Calu3 (cell line): ENCODE data around the gene KREMEN1. TPM values are rescaled to one million over a fixed set of nuclear protein-coding genes. Genes with fewer than 3 reads are reported as not detected.

Experiments
- BruUV-seq: library from RNA; stranded (reverse); fragments of 400-500 nt; replicated peaks from 2 replicates; lab custom pipeline; 2021; lab: Mats Ljungman, UMichigan
- CTCF ChIA-PET: fragments of 300-600 bp; sonication (Branson Sonifier 250); formaldehyde crosslinking; loops from one replicate; lab custom pipeline; 2022; ENCODE audit warnings: antibody characterized with exemption; lab: Charles Lee
- DNase-seq: peaks from one replicate; pipeline ENCODE4 v3.0.0; 2022
- H3K27ac Mint-ChIP-seq: one replicate; pipeline ENCODE4 v1.8.0; 2022; ENCODE audit warnings: mixed read lengths; ENCODE audit not compliant: unreplicated experiment
- H3K27me3 Mint-ChIP-seq: one replicate; pipeline ENCODE4 v1.8.0; 2022; ENCODE audit warnings: mixed read lengths; ENCODE audit not compliant: unreplicated experiment
- H3K36me3 Mint-ChIP-seq: one replicate; pipeline ENCODE4 v1.8.0; 2022; ENCODE audit warnings: mild to moderate bottlenecking, moderate library complexity, mixed read lengths; ENCODE audit not compliant: insufficient read depth, unreplicated experiment
- H3K4me1 Mint-ChIP-seq: one replicate; pipeline ENCODE4 v1.8.0; 2022; ENCODE audit warnings: mild to moderate bottlenecking, low read depth, mixed read lengths; ENCODE audit not compliant: unreplicated experiment
- H3K4me3 Mint-ChIP-seq: one replicate; pipeline ENCODE4 v1.8.0; 2022; ENCODE audit warnings: mild to moderate bottlenecking, low read depth, moderate library complexity, mixed read lengths; ENCODE audit not compliant: unreplicated experiment
- H3K9me3 Mint-ChIP-seq: one replicate; pipeline ENCODE4 v1.8.0; 2022; ENCODE audit warnings: low read depth, mixed read lengths; ENCODE audit not compliant: unreplicated experiment
- CTCF ChIP-seq: fragments of 200-600 bp; IDR thresholded peaks from one replicate; pipeline ENCODE4 v1.8.0; 2022; ENCODE audit warnings: antibody characterized with exemption; ENCODE audit not compliant: unreplicated experiment
- intact Hi-C: fragments of 100-400 bp; cut with micrococcal nuclease; formaldehyde crosslinking; loops from one replicate; pipeline ENCODE4 v1.10.0; 2022; ENCODE audit not compliant: unreplicated experiment
- total RNA-seq: library from RNA; stranded (reverse); gene quantifications from 2 replicates; pipeline ENCODE4 v1.2.3, GENCODE V29; 2022

The KREMEN1 gene
- total RNA-seq, 1 experiment from 2014 or later: 2.8 TPM

GRCh38 chr22:29074276-29074772 is 1.5 kb downstream of the KREMEN1 start:
- CTCF ChIA-PET: interaction anchor here (0.5 kb wide), 1 partner anchor 170 kb away, joined by 3 read pairs; no protein-coding TSS in a partner anchor
- no peaks in the 10 kb centered on the region for H3K9me3 Mint-ChIP-seq

GRCh38 chr22:29078036-29078868 is 5.4 kb downstream of the KREMEN1 start:
- Mint-ChIP-seq H3K4me1 (peaks cover 7% of the 10 kb centered on the region), H3K4me3 (no peak overlapping the region), H3K9me3 (no peaks in the 10 kb centered on the region), H3K27ac (no peak overlapping the region), H3K36me3 (peaks cover 12% of the 10 kb centered on the region), H3K27me3 (peaks cover 32% of the 10 kb centered on the region)
- DNase-seq: no peak
- CTCF ChIA-PET: no interaction called here
- no TSS peak for BruUV-seq
- no peak for TF ChIP-seq CTCF
- intact Hi-C loops: loop anchor here (10.0 kb wide), 1 partner anchor 77 kb away; no protein-coding TSS in a partner anchor

More at GRCh38 chr22:29074276-29074772, 1.5 kb downstream of the KREMEN1 start:
- no peak for DNase-seq
- no peak for TF ChIP-seq CTCF
- intact Hi-C loops: loop anchor here (10.0 kb wide), 1 partner anchor 80 kb away; no protein-coding TSS in a partner anchor
- Mint-ChIP-seq H3K4me3 (peak overlapping the region; percentile 76), H3K4me1 (peaks cover 5% of the 10 kb centered on the region), H3K36me3 (peaks cover 20% of the 10 kb centered on the region), H3K27me3 (peaks cover 57% of the 10 kb centered on the region), H3K27ac (peak overlapping the region; percentile 21)
- BruUV-seq: no TSS peak

- no peak for DNase-seq
- TF ChIP-seq CTCF: no peak
- H3K4me3 Mint-ChIP-seq: no peak overlapping the region
- peaks cover 7% of the 10 kb centered on the region for H3K4me1 Mint-ChIP-seq
- H3K9me3 Mint-ChIP-seq: no peaks in the 10 kb centered on the region
- no peak overlapping the region for H3K27ac Mint-ChIP-seq
- H3K27me3 Mint-ChIP-seq: peaks cover 26% of the 10 kb centered on the region
- peaks cover 6% of the 10 kb centered on the region for H3K36me3 Mint-ChIP-seq
- CTCF ChIA-PET: no interaction called here
- no TSS peak for BruUV-seq
- intact Hi-C loops: loop anchor here (10.0 kb wide), 1 partner anchor 76 kb away; no protein-coding TSS in a partner anchor
Measured at GRCh38 chr22:29078869-29079207, 6.0 kb downstream of the KREMEN1 start.

DNA sequence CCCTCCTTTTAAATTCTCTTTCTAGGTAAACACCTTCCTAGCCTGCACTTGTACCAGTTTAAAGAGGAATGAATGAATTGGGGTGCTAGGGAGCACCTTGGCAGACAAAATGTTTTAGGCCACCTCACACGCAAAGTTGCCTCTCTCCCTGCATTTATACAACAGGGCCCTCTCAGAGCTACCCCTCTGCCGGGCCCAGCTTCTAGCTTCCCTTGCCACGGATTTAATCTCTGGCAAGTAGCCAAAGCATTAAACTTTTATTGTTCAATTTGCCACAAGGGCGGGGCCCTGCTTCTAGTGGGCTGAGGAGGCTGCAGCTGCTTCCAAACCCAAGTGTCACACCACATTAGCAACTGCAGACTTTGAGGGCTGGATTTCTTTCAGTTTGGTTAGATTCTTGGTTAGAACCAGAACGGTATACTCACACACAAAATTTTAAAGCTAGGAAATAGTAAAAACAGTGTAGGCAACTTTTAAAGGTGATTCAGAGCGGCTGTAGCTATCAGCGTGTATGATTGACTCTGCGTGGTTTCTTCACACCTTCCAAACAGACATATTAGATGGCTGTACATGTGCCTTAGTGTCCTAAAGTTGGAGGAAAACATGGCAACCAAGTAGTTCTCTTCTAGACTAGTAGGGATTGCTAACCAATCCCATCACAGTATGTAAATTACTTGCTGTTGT is 6.5 kb downstream of the KREMEN1 start:
- intact Hi-C loops: loop anchor here (10.0 kb wide), 1 partner anchor 75 kb away; no protein-coding TSS in a partner anchor
- no TSS peak for BruUV-seq
- CTCF ChIA-PET: no interaction called here
- peaks cover 21% of the 10 kb centered on the region for H3K27me3 Mint-ChIP-seq
- H3K4me1 Mint-ChIP-seq: peaks cover 7% of the 10 kb centered on the region
- H3K36me3 Mint-ChIP-seq: peaks cover under 1% of the 10 kb centered on the region
- H3K27ac Mint-ChIP-seq: no peak overlapping the region
- TF ChIP-seq CTCF: no peak
- no peaks in the 10 kb centered on the region for H3K9me3 Mint-ChIP-seq
- DNase-seq: no peak
- H3K4me3 Mint-ChIP-seq: no peak overlapping the region
